ENCODE results near the gene GBX2. TPM values are rescaled to one million over a fixed set of nuclear protein-coding genes. Genes with fewer than 3 reads are reported as not detected.

Gene GBX2
- 0.41 TPM for total RNA-seq

GRCh38 chr2:236168110-236169080, at the start of gene GBX2:
Gene GBX2 (minus strand): TSS chr2:236168386. CDS start chr2:236167971, 415 bp downstream.
- no peak for FAIRE-seq

GRCh38 chr2:236217926-236218325, 49.7 kb upstream of the GBX2 start:
- DNase-seq (ENCODE audit: low spot score in 2 of 2) (no peak), FAIRE-seq (no peak)

More at GRCh38 chr2:236168110-236169080, at the start of gene GBX2:
- peak in 1 of 2 donors; percentile 82 for DNase-seq (ENCODE audit: low spot score in 2 of 2)

- FAIRE-seq (no peak), DNase-seq (ENCODE audit: low spot score in 2 of 2) (no peak)
These were observed 48.5 kb upstream of the GBX2 start for GRCh38 chr2:236216711-236217110.

- DNase-seq (ENCODE audit: low spot score in 2 of 2), result no peak
- FAIRE-seq, result no peak
These were observed 47.7 kb upstream of the GBX2 start for GRCh38 chr2:236215761-236216333.

- DNase-seq (ENCODE audit: low spot score in 2 of 2), result no peak
- FAIRE-seq, result no peak
These were observed 47.0 kb upstream of the GBX2 start for GRCh38 chr2:236215196-236215595.

GRCh38 chr2:236214376-236214995, 46.3 kb upstream of the GBX2 start:
- DNase-seq (ENCODE audit: low spot score in 2 of 2), result no peak
- FAIRE-seq, result no peak

- no peak for FAIRE-seq
- no peak for DNase-seq (ENCODE audit: low spot score in 2 of 2)
These were observed 43.1 kb upstream of the GBX2 start for GRCh38 chr2:236211296-236211695.

- DNase-seq (ENCODE audit: low spot score in 2 of 2) (no peak), FAIRE-seq (no peak)
These were observed 42.4 kb upstream of the GBX2 start for GRCh38 chr2:236210536-236210935.

GRCh38 chr2:236209996-236210395, 41.8 kb upstream of the GBX2 start:
- no peak for DNase-seq (ENCODE audit: low spot score in 2 of 2)
- no peak for FAIRE-seq

- FAIRE-seq, result no peak
- no peak for DNase-seq (ENCODE audit: low spot score in 2 of 2)
These were observed 41.3 kb upstream of the GBX2 start for GRCh38 chr2:236209535-236209934.

- DNase-seq (ENCODE audit: low spot score in 2 of 2) (peak in 1 of 2 donors; percentile 19), FAIRE-seq (no peak)
These were observed 40.1 kb upstream of the GBX2 start for GRCh38 chr2:236208019-236208926.

GRCh38 chr2:236207472-236207871, 39.3 kb upstream of the GBX2 start:
- no peak for DNase-seq (ENCODE audit: low spot score in 2 of 2)
- FAIRE-seq, result no peak

- FAIRE-seq (no peak), DNase-seq (ENCODE audit: low spot score in 2 of 2) (no peak)
These were observed 37.9 kb upstream of the GBX2 start for GRCh38 chr2:236205867-236206645.

- FAIRE-seq (no peak), DNase-seq (ENCODE audit: low spot score in 2 of 2) (no peak)
These were observed 36.8 kb upstream of the GBX2 start for GRCh38 chr2:236204953-236205352.

- FAIRE-seq (no peak), DNase-seq (ENCODE audit: low spot score in 2 of 2) (no peak)
These were observed 32.2 kb upstream of the GBX2 start for GRCh38 chr2:236200378-236200777.

- DNase-seq (ENCODE audit: low spot score in 2 of 2), result no peak
- no peak for FAIRE-seq
These were observed 28.2 kb upstream of the GBX2 start for GRCh38 chr2:236196366-236196765.

GRCh38 chr2:236195726-236196125, 27.5 kb upstream of the GBX2 start:
- no peak for DNase-seq (ENCODE audit: low spot score in 2 of 2)
- FAIRE-seq, result no peak

GRCh38 chr2:236194786-236195185, 26.6 kb upstream of the GBX2 start:
- FAIRE-seq, result no peak

GRCh38 chr2:236193026-236193425, 24.8 kb upstream of the GBX2 start:
- FAIRE-seq (no peak), DNase-seq (ENCODE audit: low spot score in 2 of 2) (no peak)

More at GRCh38 chr2:236194786-236195185, 26.6 kb upstream of the GBX2 start:
- DNase-seq (ENCODE audit: low spot score in 2 of 2), result no peak

Data from frontal cortex (tissue), 4 donors.